ENCODE data around the gene NXF3.
"Not testable (repeated sequence)": the region's sequence is repeated elsewhere in the genome, so short reads cannot be mapped to it uniquely, and the experiment has no call there.

NXF3 gene

GRCh38 chrX:103092942-103093341, at the start of gene NXF3:
Gene NXF3 (minus strand): TSS chrX:103093143. CDS start chrX:103093023, 120 bp downstream.
- no peak for DNase-seq

GRCh38 chrX:103136528-103136927, 43.6 kb upstream of the NXF3 start:
- not testable (repeated sequence) for DNase-seq

- DNase-seq = no peak
These were observed 31.3 kb upstream of the NXF3 start for GRCh38 chrX:103124284-103124683.

DNA sequence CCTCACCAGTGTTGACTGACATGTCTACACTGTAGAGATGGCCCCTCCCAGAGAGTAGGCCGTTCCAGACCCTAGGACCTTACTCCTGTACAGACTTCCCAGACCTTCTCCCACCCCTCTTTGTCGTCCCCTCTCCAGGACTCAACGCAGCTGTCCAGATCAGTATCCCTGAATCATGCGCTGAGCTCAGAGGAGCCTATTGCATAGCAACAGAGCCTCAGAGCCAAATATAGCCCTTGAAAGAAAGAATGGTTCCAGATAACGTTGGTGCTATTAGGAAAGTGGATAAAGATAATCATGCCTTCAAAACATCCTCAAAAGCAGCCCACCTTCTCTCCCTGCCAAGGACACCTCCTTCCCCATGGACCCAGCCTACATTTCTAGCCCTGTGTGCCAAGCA, 27.8 kb upstream of the NXF3 start:
- DNase-seq = no peak

- not testable (repeated sequence) for DNase-seq
These were observed 24.0 kb upstream of the NXF3 start for GRCh38 chrX:103116970-103117369.

DNA sequence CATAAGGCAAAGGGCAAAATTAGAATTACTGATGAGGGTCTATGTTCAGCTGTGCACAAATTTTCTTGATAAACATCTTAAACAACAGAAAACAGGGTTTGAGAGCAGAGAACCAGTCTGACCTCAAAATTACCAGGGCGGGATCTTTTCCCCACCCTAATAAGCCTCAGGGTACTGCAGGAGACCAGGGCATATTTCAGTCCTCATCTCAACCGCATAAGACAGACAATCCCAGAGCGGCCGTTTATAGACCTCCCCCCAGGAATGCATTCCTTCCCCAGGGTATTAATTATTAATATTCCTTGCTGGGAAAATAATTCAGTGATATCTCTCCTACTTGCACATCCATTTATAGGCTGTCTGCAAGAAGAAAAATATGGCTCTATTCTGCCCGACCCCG, 16.6 kb upstream of the NXF3 start:
- not testable (repeated sequence) for DNase-seq

GRCh38 chrX:103107836-103108235, 14.9 kb upstream of the NXF3 start:
- DNase-seq = no peak

DNA sequence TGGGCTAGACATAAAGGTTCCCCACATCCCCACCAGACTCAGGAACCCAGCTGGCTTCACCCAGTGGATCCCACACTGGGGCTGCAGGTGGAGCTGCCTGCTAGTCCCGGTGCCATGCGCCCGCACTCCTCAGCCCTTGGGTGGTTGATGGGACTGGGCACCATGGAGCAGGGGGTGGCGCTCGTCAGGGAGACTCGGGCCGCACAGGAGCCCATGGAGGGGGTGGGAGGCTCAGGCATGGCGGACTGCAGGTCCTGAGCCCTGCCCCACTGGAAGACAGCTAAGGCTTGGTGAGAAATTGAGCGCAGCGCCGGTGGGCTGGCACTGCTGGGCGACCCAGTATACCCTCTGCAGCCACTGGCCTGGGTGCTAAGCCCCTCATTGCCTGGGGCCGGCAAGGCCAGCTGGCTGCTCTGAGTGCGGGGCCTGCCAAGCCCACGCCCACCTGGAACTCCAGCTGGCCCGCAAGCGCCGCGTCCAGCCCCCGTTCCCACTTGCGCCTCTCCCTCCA, 14.3 kb upstream of the NXF3 start:
- DNase-seq = not testable (repeated sequence)

DNA sequence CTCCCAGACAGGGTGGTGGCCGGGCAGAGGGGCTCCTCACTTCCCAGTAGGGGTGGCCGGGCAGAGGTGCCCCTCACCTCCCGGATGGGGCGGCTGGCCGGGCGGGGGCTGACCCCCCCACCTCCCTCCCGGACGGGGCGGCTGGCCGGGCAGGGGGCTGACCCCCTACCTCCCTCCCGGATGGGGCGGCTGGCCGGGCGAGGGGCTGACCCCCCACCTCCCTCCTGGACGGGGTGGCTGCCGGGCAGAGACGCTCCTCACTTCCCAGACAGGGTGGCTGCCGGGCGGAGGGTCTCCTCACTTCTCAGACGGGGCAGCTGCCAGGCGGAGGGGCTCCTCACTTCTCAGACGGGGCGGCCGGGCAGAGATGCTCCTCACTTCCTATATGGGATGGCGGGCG, 11.4 kb upstream of the NXF3 start:
- not testable (repeated sequence) for DNase-seq

DNA sequence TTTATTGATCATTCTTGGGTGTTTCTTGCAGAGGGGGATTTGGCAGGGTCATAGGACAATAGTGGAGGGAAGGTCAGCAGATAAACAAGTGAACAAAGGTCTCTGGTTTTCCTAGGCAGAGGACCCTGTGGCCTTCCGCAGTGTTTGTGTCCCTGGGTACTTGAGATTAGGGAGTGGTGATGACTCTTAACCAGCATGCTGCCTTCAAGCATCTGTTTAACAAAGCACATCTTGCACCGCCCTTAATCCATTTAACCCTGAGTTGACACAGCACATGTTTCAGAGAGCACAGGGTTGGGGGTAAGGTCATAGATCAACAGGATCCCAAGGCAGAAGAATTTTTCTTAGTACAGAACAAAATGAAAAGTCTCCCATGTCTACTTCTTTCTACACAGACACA, 10.9 kb upstream of the NXF3 start:
- DNase-seq = not testable (repeated sequence)

DNA sequence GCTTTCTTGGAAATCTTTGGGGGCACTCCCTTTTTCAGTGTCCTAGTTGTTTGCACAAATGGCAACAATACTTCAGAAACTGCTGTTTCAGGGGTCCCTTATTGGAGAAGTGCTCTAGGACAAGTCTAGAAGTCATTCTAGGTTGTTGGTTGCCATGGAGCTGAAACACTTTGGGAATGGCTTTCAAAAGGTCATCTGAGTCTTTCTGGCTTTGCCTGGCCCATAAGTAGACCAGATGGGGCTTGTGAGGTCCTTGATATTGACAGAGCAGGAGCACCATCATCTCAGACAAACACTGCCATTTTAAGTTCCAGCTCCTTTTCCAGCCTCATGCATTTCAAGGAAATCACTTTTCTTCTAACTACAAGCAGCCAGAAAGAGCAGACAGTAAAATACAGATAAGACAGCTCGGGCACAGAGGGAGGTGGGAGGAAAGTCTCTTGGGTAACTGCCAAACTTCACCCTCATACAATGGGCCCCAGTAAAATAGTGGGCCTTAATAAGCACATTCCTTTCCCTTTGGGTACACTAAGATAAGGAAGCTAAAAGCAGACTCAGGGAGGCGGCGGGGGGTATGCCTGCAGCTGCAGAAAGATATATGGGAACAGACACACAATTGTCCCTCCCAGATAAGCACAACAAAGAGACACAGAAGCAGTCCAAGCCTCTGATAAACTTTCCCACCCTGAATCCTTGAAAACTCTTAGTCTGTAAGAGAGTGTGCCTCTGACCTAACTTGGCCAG, 8.5 kb upstream of the NXF3 start:
- no peak for DNase-seq

GRCh38 chrX:103100484-103100883, 7.5 kb upstream of the NXF3 start:
- DNase-seq = no peak

DNA sequence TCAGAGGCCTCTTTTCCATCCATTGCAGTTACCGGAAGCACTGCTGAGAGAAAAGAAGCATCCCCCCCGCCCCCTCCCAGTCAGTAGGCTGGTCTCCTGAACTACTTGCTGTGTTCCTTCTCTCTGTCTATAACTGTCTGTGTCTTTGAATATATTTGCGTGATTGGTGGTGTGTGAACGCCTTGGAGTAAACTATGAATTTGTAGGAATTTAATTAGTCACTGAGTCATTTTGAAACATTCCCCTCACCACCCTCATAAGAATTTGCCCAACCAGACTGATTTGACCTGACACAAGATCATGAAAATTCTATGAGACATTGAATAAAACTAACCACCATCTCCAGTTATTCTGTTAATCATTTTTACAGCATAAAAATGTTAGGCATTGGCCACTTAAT, 6.7 kb upstream of the NXF3 start:
- DNase-seq = no peak

GRCh38 chrX:103098488-103098887, 5.5 kb upstream of the NXF3 start:
- no peak for DNase-seq

DNA sequence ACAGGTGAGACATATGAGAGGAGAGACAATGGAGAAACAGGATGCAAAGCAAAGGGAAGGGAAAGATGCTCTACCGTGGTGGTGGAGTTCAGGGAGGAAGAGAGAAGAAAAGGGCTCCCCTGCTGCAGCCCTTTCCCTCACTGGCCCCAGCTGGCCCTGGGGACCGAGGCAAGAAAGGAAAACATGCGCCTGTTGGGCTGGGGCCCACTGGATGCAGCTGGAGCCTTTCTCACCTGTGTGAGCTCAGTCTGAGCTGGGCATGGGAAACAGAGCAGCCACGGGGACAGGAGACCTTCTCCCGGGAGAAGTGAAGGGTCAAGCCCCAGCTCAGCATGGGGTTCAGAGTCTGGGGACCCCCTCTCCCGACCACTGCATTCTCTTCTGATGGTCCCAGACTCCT, 11.9 kb downstream of the NXF3 start:
- DNase-seq = no peak

DNA sequence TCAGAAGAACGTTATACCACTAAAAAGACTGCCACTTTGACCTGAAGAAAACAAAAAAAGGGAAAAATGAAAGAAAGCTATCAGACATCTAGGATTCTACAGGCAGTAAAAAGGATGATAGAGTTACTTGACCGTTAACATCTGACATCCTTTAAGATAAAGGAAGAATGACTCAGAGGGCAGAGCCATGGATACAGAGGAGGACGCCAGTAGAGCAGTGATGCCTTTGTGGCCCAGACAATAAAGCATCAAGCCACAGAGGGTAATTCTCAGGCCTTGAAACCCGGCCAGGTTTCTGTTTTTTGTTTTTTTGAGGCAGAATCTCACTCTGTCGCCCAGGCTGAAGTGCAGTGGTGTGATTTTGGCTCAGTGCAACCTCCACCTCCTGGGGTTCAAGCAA, 19.5 kb downstream of the NXF3 start:
- no peak for DNase-seq

GRCh38 chrX:103066606-103067005, 26.3 kb downstream of the NXF3 start:
- DNase-seq = no peak

DNA sequence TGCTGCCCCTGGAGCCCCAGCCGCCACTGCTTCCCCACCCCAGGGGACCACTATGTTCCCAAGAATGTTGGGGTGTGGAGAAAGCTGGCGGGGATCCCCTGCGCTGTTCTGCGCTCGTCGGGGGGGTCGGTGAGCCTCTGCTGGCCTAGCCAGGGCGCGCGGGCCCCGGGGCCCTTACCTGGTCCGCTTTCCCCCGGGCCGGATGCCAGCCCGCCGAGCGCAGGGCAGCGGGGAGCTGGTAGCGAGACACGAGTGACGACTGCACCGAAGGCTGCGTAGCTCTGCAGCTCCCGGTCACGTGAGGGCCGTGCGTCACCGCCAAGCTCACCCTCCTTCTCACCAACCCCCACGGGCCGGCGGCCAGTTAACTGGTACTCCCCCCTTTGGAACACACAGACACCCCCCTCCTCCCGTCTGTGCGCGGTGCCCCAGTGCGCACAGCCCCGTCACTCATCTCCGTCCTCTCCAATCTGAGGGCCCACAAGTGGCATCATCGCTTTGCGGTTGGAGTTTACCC, 29.0 kb downstream of the NXF3 start, which contains the start of gene BEX1:
BEX1 (minus strand) TSS at position 254 of the 517 bp plus-strand sequence. CDS start 897 bp downstream, outside the sequence.
- peak; percentile 71 for DNase-seq

- DNase-seq = no peak
These were observed 29.6 kb downstream of the NXF3 start for GRCh38 chrX:103063191-103063845.

DNA sequence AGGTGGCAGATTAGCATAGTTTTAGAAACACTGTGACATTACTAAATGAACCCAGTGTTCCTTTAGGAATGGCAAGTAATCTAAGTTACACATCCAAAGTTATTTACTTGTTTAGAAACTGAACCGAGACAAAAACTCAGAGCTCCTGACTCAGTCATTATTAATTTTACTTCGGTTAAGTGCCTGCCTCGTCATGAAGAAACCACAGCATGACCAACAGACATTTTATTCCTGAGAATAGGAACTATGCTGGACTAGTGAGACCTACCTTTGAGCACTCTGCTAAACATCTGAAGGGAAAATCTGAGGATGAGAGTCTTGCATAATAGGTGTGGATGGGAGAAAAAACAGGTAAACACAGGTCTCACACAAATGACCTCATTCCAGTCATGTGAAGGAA, 31.5 kb downstream of the NXF3 start:
- no peak for DNase-seq

DNA sequence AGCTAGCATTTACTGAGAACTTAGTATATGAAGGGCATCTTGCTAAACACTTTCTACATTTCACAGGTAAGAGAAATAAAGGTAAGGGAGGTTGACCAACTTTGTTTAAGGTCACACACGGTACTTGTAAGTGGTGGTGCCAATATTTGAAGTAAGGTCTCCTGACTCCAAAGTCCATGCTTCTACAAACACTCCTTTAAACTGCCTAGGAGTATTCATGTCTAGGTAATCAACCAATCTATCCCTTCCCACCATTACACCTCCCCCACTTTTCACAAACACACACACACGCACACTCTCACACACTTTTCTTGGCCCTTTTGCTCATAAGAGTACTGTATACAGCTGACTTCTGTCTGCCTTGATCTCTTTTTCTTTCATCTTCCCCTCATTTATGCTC, 36.0 kb downstream of the NXF3 start:
- DNase-seq = no peak

GRCh38 chrX:103052625-103053024, 40.3 kb downstream of the NXF3 start:
- no peak for DNase-seq

GRCh38 chrX:103051260-103051789, 41.6 kb downstream of the NXF3 start:
- DNase-seq = no peak

DNA sequence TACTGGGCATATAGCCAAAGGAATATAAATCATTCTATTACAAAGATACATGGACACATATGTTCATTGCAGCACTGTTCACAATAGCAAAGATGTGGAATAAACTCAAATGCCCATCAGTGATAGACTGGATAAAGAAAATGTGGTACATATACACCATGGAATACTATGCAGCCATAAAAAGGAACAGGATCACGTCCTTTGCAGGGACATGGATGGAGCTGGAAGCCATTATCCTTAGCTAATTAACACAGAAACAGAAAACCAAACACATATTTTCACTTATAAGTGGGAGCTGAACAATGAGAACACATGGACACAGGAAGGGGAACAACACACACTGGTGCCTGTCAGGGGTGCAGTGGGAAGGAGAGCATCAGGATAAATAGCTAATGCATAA, 59.6 kb downstream of the NXF3 start:
- not testable (repeated sequence) for DNase-seq

All from DMS153 (cell line).